Measurements from ENCODE around the gene XG.
"Not testable (repeated sequence)": the region's sequence is repeated elsewhere in the genome, so short reads cannot be mapped to it uniquely, and the experiment has no call there.

- TF ChIP-seq POLR2A (IDR thresholded peaks at IDR 0.05; ENCODE audit: low read depth, low read length); TAF1 (IDR thresholded peaks at IDR 0.05; ENCODE audit: borderline replicate concordance, low read depth, low read length): not testable (repeated sequence)
These were observed 50.7 kb downstream of the XG start for GRCh38 chrX:2802376-2803090.
